Prostate gland (tissue), 2 donors: ENCODE results near the gene CYYR1. TPM values are rescaled to one million over a fixed set of nuclear protein-coding genes. Genes with fewer than 3 reads are reported as not detected.

Experiments used
- DNase-seq: peaks from one replicate; pipeline ENCODE4 v3.0.0-alpha.2; 2019; ENCODE audit warnings: low spot score
- H3K27ac ChIP-seq, 2 donors: fragments of 200-600 bp; sonication (generic); 2 replicates each; pipeline ENCODE4 v1.5.1; 2017 to 2019
- H3K27me3 ChIP-seq: fragments of 200-600 bp; sonication (generic); replicated peaks from 2 replicates; pipeline ENCODE4 v1.5.1; 2019; ENCODE audit not compliant: insufficient read depth
- H3K36me3 ChIP-seq, 2 donors: fragments of 200-600 bp; sonication (generic); 1 replicate in 1 of 2; 2 replicates in 1 of 2; pipeline versions ENCODE4 v1.5.1 to v1.8.1; 2017 to 2019
- H3K4me1 ChIP-seq: fragments of 200-600 bp; sonication (generic); replicated peaks from 2 replicates; pipeline ENCODE4 v1.5.1; 2019
- H3K4me3 ChIP-seq, 2 donors: fragments of 200-600 bp; sonication (generic); 2 replicates each; pipeline ENCODE4 v1.5.1; 2017 to 2019
- H3K9me3 ChIP-seq: fragments of 200-600 bp; sonication (generic); 2 replicates; pipeline ENCODE4 v1.5.1; 2017
- CTCF ChIP-seq, 4 experiments: fragments of 200-600 bp in 2 of 4; fragments of 450-650 bp in 2 of 4; sonication (generic) in 2 of 4; IDR thresholded peaks; 1 replicate in 3 of 4; 2 replicates in 1 of 4; pipeline ENCODE4 v1.5.1; 2016 to 2019; ENCODE audit warnings: antibody characterized with exemption in 4 of 4, mild to moderate bottlenecking in 2 of 4, moderate library complexity in 2 of 4
- POLR2A ChIP-seq: fragments of 450-650 bp; IDR thresholded peaks from one replicate; pipeline ENCODE4 v1.6.1; 2016; ENCODE audit warnings: antibody characterized with exemption, mild to moderate bottlenecking
- POLR2AphosphoS5 ChIP-seq: sonication (generic); formaldehyde crosslinking; IDR thresholded peaks from one replicate; pipeline ENCODE4 v1.6.1; 2017; ENCODE audit warnings: antibody characterized with exemption
- WGBS: methylation state at CpG from one replicate; pipeline ENCODE4 v1.1.5; 2018; 5-methylcytosine and 5-hydroxymethylcytosine counted together
- intact Hi-C: fragments of 100-400 bp; cut with DNase I; formaldehyde crosslinking; loops from one replicate; pipeline ENCODE4 v1.14.2; 2022
- total RNA-seq, 2 donors: library from RNA; depleted of rRNA; stranded (reverse); fragments of >200 nt; gene quantifications; one replicate each; pipeline ENCODE4 v1.1.0, GENCODE V29; 2016

The CYYR1 gene
- total RNA-seq, 2 donors from 2014 or later = 9.7 to 13.3 TPM

GRCh38 chr21:26449161-26449560, 123.9 kb downstream of the CYYR1 start:
- Histone ChIP-seq H3K4me1 (no peaks in the 10 kb centered on the region), H3K36me3 (no peaks in the 10 kb centered on the region), H3K27ac (peak overlapping the region in 1 of 2 donors; percentile 19), H3K9me3 (no peaks in the 10 kb centered on the region), H3K27me3 (no peaks in the 10 kb centered on the region), H3K4me3 (no peak overlapping the region)
- intact Hi-C loops = no loop called here
- TF ChIP-seq POLR2A (no peak), CTCF (IDR thresholded peaks at IDR 0.05) (no peak), POLR2AphosphoS5 (no peak)
- WGBS = 25% methylated on average over 5 of the region's 5 CpGs
- no peak for DNase-seq

GRCh38 chr21:26448751-26449150, 124.3 kb downstream of the CYYR1 start:
- DNase-seq = no peak
- Histone ChIP-seq H3K4me1 (no peaks in the 10 kb centered on the region), H3K4me3 (no peak overlapping the region), H3K27me3 (no peaks in the 10 kb centered on the region), H3K27ac (peak overlapping the region in 1 of 2 donors; percentile 19), H3K36me3 (no peaks in the 10 kb centered on the region), H3K9me3 (no peaks in the 10 kb centered on the region)
- intact Hi-C loops = no loop called here
- 62% methylated on average over 4 of the region's 4 CpGs for WGBS
- TF ChIP-seq POLR2AphosphoS5 (no peak), CTCF (IDR thresholded peaks at IDR 0.05) (no peak), POLR2A (no peak)

- H3K27ac ChIP-seq = no peak overlapping the region
- no peaks in the 10 kb centered on the region for H3K36me3 ChIP-seq
- 36% methylated on average over 3 of the region's 3 CpGs for WGBS
- no peaks in the 10 kb centered on the region for H3K4me1 ChIP-seq
- intact Hi-C loops = no loop called here
- no peak for DNase-seq
- H3K9me3 ChIP-seq = no peaks in the 10 kb centered on the region
- no peaks in the 10 kb centered on the region for H3K27me3 ChIP-seq
- TF ChIP-seq POLR2AphosphoS5 (no peak), CTCF (IDR thresholded peaks at IDR 0.05) (no peak), POLR2A (no peak)
- no peak overlapping the region for H3K4me3 ChIP-seq
Observed at GRCh38 chr21:26447932-26448475, 125.1 kb downstream of the CYYR1 start.

- no peaks in the 10 kb centered on the region for H3K36me3 ChIP-seq
Observed at GRCh38 chr21:26445440-26445839, 127.6 kb downstream of the CYYR1 start.

More at GRCh38 chr21:26445440-26445839, 127.6 kb downstream of the CYYR1 start:
- H3K9me3 ChIP-seq = no peaks in the 10 kb centered on the region
- H3K27ac ChIP-seq = no peak overlapping the region
- TF ChIP-seq POLR2A (no peak), CTCF (IDR thresholded peaks at IDR 0.05) (no peak), POLR2AphosphoS5 (no peak)
- WGBS = 95% methylated on average over 1 of the region's 1 CpG
- H3K4me3 ChIP-seq = no peak overlapping the region
- intact Hi-C loops = no loop called here
- no peaks in the 10 kb centered on the region for H3K4me1 ChIP-seq
- no peak for DNase-seq
- no peaks in the 10 kb centered on the region for H3K27me3 ChIP-seq
